Psoas muscle (tissue), 8 donors: ENCODE results near the gene TMEM140. TPM values are rescaled to one million over a fixed set of nuclear protein-coding genes. Genes with fewer than 3 reads are reported as not detected.

Experiments
- ATAC-seq, 4 donors: fragments of 200-7000 bp; cut with Tn5 transposase; one replicate each; pipeline ENCODE4 v1.9.1; 2020; ENCODE audit warnings: moderate library complexity in 3 of 4, mild to moderate bottlenecking in 2 of 4
- DNase-seq, 2 donors: peaks; one replicate each; pipeline ENCODE4 v3.0.0-alpha.2; 2020
- H3K27ac ChIP-seq: fragments of 200-600 bp; one replicate; pipeline ENCODE4 v1.8.0; 2022
- H3K27me3 ChIP-seq, 3 donors: fragments of 200-600 bp in 1 of 3; one replicate each; pipeline versions ENCODE4 v1.6.1 to v1.8.0; 2013 to 2022; ENCODE audit warnings: low read length in 2 of 3, mild to moderate bottlenecking in 2 of 3, moderate library complexity in 1 of 3; ENCODE audit not compliant: insufficient read depth in 3 of 3
- H3K36me3 ChIP-seq, 2 donors: fragments of 200-600 bp in 1 of 2; one replicate each; pipeline versions ENCODE4 v1.6.1 to v1.8.0; 2013 to 2022; ENCODE audit warnings: low read depth in 1 of 2, mild to moderate bottlenecking in 1 of 2, moderate library complexity in 1 of 2; ENCODE audit not compliant: insufficient read depth in 1 of 2
- H3K4me1 ChIP-seq: fragments of 200-600 bp; one replicate; pipeline ENCODE4 v1.8.0; 2022
- H3K4me3 ChIP-seq: fragments of 200-600 bp; one replicate; pipeline ENCODE4 v1.8.0; 2022; ENCODE audit warnings: mild to moderate bottlenecking
- H3K9me3 ChIP-seq: fragments of 200-600 bp; one replicate; pipeline ENCODE4 v1.8.0; 2022
- WGBS, 3 donors: extraction: QIAGEN DNeasy Blood & Tissue Kit; methylation state at CpG; one replicate each; pipeline versions ENCODE4 v1.1.6 to v1.1.7; 2013; 5-methylcytosine and 5-hydroxymethylcytosine counted together
- intact Hi-C, 2 donors: fragments of 100-400 bp; cut with DNase I; formaldehyde crosslinking; loops; one replicate each; pipeline versions ENCODE4 v1.11.0 to v1.14.2; 2022
- long read RNA-seq, 2 donors: library from polyadenylated mRNA; unstranded; transcript quantifications; one replicate each; pipeline ENCODE4 v2.0.0, GENCODE V29; 2021
- polyA plus RNA-seq, 3 donors: library from polyadenylated mRNA; stranded (reverse); fragments of 200-250 nt; gene quantifications; one replicate each; pipeline ENCODE4 v1.2.3, GENCODE V29; 2013
- total RNA-seq, 4 donors: library from RNA; stranded (reverse); fragmentation: NEBNext Ultra II Directional in 2 of 4; extraction: Animal tissue kit (Norgen Biotek cat#: 25700) in 2 of 4; gene quantifications; one replicate each; pipeline versions ENCODE4 v1.2.1 to v1.2.4, GENCODE V29; 2021 to 2023
- TF ChIP-seq, protein P1 (sequence below): fragments of 200-600 bp; IDR thresholded peaks from one replicate; pipeline ENCODE4 v1.8.0; 2022; ENCODE audit warnings: antibody characterized with exemption
- donor health status: healthy with polysubstance abuse.
- donor health status: DM: no; HTN: no; CAD: no; lungs with moderate emphysema.
- donor health status: Bipolar disorder and iron deficiency.
- donor health status: healthy.
- donor health status: DM: yes; HTN: yes; CAD: no.
- donor health status: DM: no; HTN: no; CAD: no.
- donor health status: DM: no; HTN: no; CAD: no.
- donor health status: DM: yes; HTN: yes; CAD: no.

Gene TMEM140
- 100 to 1,000 TPM in 1 of 4 donors, 10 to 100 TPM in 3; 67.0 to 106 (median 74.0) TPM for total RNA-seq
- 10 to 100 TPM; 25.4 to 62.1 (median 52.5) TPM for polyA plus RNA-seq
- long read RNA-seq, donor 1, transcript TMEM140-201 (2 exons, 1,997 nt), result major isoform, 52 of 65 reads
- long read RNA-seq, donor 1, partial matches to known transcripts, result 0 of 65 reads
- long read RNA-seq, donor 1, other reads (novel, unspliced or antisense), result 13 of 65 reads
- long read RNA-seq, donor 2, transcript TMEM140-201 (2 exons, 1,997 nt), result major isoform, 113 of 140 reads
- long read RNA-seq, donor 2, partial matches to known transcripts, result 7 of 140 reads
- long read RNA-seq, donor 2, other reads (novel, unspliced or antisense), result 20 of 140 reads

- H3K36me3 ChIP-seq, result peaks cover 0 to 24% of the 10 kb centered on the region in 2 donors
- no peaks in the 10 kb centered on the region for H3K9me3 ChIP-seq
- peak within 1 kb of the TSS; percentile 97 for H3K27ac ChIP-seq
- ATAC-seq (peak; percentile 73 to 84 (median 79)), DNase-seq (peak in 1 of 2 donors; percentile 77)
- 6 to 23% (median 13%) methylated on average over 13 of the region's 13 CpGs for WGBS, 3 donors
- H3K27me3 ChIP-seq, result no peaks in the 10 kb centered on the region
- H3K4me3 ChIP-seq, result peak within 1 kb of the TSS; percentile 78
- H3K4me1 ChIP-seq, result peaks cover 40% of the 10 kb centered on the region
- TF ChIP-seq, protein P1, sequence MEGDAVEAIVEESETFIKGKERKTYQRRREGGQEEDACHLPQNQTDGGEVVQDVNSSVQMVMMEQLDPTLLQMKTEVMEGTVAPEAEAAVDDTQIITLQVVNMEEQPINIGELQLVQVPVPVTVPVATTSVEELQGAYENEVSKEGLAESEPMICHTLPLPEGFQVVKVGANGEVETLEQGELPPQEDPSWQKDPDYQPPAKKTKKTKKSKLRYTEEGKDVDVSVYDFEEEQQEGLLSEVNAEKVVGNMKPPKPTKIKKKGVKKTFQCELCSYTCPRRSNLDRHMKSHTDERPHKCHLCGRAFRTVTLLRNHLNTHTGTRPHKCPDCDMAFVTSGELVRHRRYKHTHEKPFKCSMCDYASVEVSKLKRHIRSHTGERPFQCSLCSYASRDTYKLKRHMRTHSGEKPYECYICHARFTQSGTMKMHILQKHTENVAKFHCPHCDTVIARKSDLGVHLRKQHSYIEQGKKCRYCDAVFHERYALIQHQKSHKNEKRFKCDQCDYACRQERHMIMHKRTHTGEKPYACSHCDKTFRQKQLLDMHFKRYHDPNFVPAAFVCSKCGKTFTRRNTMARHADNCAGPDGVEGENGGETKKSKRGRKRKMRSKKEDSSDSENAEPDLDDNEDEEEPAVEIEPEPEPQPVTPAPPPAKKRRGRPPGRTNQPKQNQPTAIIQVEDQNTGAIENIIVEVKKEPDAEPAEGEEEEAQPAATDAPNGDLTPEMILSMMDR, result no peak
- intact Hi-C loops, result loop anchor here (2.0 to 5.0 kb wide), 3 partner anchors 17 to 161 kb away; partner anchors contain the start of gene AGBL3 (in 1 of the 2)
Observed at GRCh38 chr7:135147899-135148721, at the start of gene TMEM140. TMEM140 (plus strand) TSS chr7:135148072; CDS start chr7:135164442, 16,370 bp downstream.

DNA sequence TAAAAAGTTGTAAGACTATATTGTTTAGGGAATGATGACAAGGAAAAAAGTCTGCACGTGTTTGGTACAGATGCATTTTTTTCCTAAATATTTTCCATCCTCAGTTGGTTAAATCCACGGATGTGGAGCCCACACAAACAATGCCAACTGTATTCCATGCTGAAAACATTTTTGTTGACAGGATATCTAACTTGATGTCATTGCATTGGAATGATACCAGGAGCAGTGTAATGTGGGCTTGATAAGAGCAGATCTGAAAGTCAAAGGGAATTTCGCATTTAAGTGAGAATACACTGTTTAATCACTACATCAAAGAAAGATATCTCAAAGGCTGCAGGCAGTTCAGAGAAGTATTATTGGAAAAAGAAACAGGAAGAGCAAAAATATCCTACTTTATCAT, 49.5 kb upstream of the TMEM140 start:
- Histone ChIP-seq H3K36me3 (peaks cover 0 to 3% of the 10 kb centered on the region in 2 donors), H3K27me3 (no peaks in the 10 kb centered on the region), H3K4me3 (no peak overlapping the region), H3K4me1 (no peaks in the 10 kb centered on the region), H3K27ac (no peak overlapping the region), H3K9me3 (no peaks in the 10 kb centered on the region)
- 48 to 57% (median 53%) methylated on average over 3 of the region's 3 CpGs for WGBS, 3 donors
- intact Hi-C loops, result no loop called here
- TF ChIP-seq, protein P1, result no peak
- ATAC-seq, result no peak
- DNase-seq, result no peak

DNA sequence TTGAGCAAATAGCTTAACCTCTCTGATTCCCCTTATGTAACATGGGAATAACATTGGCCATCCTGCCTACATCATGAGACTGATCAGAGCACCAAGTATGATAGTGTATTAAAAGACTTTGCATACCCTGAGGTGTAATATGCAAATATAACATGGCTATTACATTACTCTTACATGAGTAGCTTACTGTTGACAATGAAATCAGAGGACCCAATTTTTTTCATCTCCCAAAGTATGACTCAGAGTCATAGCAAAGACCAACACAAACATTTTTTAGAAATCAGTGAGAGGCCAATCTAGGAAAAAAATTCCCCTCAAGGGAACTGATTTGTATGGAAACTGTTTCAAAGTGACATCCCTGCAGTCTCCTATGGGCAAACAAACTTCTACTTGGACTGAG, 47.0 kb upstream of the TMEM140 start:
- Histone ChIP-seq H3K4me3 (no peak overlapping the region), H3K27me3 (no peaks in the 10 kb centered on the region), H3K9me3 (peaks cover 4% of the 10 kb centered on the region), H3K27ac (no peak overlapping the region), H3K36me3 (no peaks in the 10 kb centered on the region), H3K4me1 (no peaks in the 10 kb centered on the region)
- DNase-seq (no peak), ATAC-seq (no peak)
- intact Hi-C loops, result no loop called here
- TF ChIP-seq, protein P1, result no peak

DNA sequence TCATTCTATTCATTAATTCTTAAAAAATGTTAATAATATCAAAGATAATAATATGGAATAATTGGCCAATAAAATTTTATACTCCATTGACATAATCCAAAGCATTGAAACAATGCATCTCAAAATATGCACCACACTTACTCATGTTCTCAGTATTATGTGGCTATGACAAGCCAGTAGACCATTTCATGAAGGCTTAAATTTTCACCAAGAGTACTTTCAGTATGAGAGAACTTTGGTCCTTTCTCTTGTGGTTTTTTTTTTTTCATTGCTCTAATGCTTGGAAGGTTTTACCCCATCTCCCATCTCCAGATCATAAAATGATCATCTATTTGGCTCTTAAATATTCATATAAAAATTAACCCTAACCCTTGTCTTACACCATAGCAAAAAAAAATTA, 45.5 kb upstream of the TMEM140 start:
- H3K27me3 ChIP-seq, result no peaks in the 10 kb centered on the region
- ATAC-seq, result no peak
- intact Hi-C loops, result no loop called here
- H3K27ac ChIP-seq, result no peak overlapping the region
- DNase-seq, result no peak
- H3K9me3 ChIP-seq, result peaks cover 4% of the 10 kb centered on the region
- no peaks in the 10 kb centered on the region for H3K36me3 ChIP-seq
- TF ChIP-seq, protein P1, result no peak
- H3K4me1 ChIP-seq, result no peaks in the 10 kb centered on the region
- no peak overlapping the region for H3K4me3 ChIP-seq
